GM18507 (cell line): ENCODE measurements around the gene SUGCT.
"Not testable (repeated sequence)": the region's sequence is repeated elsewhere in the genome, so short reads cannot be mapped to it uniquely, and the experiment has no call there.

ENCODE experiments used
- DNase-seq: peaks from one replicate; pipeline ENCODE4 v3.0.0; 2011; ENCODE audit warnings: low read depth; ENCODE audit not compliant: insufficient read length; ENCODE audit errors: extremely low spot score
- FAIRE-seq: peaks from 2 replicates; lab custom pipeline; 2011; peaks lifted over from hg19 to GRCh38; lab: Jason Lieb, UNC

Gene SUGCT

DNA sequence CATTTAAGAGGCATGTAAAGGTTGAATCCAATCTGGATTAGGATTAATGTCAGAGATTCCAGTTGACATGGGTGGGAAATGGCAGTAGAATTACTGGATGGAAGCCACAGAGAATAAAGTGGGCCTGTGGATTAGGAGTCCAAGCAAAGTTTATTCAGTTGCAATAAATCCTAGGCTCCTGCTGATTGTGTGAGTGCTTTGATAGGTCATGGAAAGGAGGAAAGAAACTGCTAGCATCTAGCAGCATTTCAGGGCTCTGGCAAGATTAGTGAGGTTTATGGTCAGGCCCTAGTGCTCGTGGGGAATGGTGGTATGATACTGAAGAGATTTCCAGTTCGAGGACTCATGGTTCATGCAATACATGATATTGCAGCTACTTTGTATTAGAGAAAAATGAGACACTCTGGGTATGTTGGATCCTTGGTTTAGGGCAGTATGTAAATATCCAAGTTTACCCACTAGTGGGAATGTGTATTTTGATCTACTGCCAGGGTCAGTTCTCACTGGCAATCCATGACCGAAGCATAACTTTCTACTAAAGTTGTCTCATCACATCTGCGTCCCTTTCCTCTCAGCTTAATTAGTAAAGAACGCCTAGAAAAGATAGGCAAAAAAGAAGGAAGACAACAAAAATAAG is 235.0 kb downstream of the SUGCT start:
- no peak for FAIRE-seq
- no peak for DNase-seq

DNA sequence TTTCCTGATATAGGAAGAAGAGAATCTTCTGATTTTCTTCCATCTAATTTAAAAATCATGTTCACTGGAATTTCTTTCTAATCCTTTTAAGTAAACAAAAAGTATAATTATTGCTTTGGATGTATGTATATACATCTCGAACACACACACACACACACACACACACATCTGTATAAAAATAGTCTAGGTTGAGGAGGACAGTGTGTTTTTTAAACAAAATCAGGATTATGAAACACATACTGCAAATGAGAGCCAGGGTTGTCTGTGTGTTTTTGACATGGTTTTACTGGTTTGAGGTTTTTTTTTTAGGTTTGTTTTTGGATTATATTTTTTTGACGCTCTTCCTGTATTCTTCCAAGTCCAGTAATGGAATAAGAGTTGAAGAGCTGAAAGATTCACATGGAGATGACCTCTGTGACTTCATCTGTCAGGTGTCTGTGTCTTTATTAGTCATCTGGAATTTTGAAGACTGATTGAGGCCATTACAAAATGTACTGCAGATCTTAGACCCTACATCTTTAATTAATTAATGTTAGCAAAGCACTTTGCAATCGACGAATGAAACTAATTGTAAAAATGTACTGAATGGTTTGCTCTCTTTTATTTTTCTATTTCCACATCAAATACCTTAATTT is 237.1 kb downstream of the SUGCT start:
- DNase-seq (no peak), FAIRE-seq (no peak)

DNA sequence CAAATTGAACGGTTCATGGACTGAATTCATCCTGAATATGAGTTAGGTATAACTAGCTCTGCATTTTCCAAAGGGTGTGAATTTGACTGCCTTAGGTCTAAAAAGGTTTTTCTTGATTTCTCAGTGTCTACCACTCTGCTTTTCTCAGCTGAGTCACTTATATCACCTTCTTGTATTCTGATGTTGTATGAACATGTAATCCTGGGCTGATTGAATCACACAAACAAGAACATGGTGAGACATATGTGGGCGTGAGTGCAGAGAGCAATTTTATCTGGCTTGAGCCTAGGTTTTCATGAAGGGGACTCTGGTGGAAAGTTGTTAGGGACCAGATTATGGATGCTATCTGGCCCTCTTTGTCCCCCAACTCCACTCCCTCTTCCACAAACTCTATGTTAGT is 239.8 kb downstream of the SUGCT start:
- DNase-seq (no peak), FAIRE-seq (no peak)

DNA sequence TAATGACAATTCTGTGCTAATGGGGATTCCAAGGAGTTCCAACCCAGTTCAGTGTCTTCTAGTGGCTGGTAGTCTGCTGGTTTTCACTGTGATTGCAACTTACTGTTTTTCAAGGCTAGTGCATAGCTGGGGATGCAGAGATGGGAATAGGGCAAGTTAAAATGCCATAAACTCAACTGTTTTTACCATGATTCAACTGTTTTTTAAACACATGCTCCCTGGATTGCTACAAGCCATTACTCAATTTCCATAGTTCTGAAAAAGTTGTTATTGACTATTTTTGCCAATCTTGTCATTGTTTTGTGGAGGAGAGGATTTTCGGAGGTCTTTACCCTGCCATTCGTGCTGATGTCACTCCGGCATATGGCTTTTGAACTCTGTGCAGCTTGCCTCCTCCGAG is 245.3 kb downstream of the SUGCT start:
- FAIRE-seq = no peak
- DNase-seq = no peak

DNA sequence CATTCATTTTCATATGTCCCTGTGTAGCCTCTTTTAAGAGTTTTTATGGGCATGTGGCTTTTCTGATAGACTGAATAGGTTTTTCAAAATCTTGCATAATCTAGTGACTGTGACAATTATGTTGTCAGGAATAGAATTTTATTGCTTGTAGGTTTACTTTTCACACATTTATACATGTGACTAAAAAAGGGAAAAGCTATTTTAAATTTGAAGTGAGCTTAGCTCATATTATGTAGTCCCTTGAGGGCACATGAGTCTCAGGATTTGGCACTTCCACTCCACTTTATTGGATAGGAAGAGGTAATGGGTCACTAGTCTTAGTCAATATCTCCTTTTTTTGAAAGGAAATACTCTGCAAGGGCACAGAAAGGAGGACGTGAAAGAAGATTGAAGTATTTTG is 247.3 kb downstream of the SUGCT start:
- FAIRE-seq (no peak), DNase-seq (no peak)

DNA sequence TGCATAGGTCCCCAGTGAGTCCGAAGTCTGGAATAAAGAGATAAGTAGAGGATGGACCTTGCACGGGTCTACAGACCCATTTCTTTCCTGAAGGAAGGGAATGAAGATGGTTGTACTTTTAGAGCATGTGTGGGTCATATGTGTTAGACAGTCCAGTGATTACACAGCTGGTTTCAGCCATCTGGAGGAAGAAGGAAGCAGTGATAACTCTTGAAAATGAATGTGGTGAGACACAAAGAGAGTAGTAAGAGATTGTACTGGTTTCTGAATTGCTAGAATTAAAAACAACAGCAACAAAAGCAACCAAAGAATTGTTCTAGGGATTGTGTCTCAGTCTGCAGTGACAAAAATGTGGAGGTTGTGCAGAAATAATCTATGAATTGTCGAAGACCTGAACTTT is 258.9 kb downstream of the SUGCT start:
- DNase-seq = no peak
- no peak for FAIRE-seq

DNA sequence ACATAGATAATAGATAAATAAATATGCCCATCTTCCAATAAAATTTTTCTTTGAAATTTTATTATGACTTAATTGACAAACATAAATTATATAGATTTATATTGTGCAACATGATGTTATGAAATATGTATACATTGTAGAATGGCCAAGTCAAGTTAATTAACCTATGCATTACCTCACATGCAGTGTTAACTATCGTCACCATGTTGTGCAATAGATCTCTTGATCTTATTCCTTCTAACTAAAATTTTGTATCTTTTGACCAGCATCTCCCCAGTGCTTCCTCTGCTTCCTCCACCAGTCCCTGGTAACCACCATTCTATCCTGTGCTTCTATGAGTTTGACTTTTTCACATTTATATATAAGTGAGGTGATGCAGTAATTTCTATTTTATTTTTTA is 259.6 kb downstream of the SUGCT start:
- FAIRE-seq (no peak), DNase-seq (no peak)

DNA sequence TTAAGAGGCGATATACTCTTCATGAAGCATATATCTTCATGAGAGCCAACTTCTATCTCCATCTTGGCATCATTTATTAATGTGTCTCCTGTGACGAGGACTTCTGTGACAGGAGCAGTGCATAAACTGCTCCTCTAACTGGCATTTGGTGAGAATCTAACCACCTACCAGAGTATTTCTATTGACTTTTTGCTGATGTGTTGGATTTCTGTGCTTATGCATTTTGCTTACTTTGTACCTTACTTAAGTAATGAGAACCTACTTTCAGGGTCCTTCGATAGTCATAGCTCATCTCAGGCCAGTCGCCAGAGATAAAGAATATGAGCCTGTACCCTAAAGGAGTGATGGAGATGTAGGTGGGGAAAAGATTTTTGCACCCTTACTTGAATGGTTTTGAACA is 265.7 kb downstream of the SUGCT start:
- FAIRE-seq (no peak), DNase-seq (no peak)

DNA sequence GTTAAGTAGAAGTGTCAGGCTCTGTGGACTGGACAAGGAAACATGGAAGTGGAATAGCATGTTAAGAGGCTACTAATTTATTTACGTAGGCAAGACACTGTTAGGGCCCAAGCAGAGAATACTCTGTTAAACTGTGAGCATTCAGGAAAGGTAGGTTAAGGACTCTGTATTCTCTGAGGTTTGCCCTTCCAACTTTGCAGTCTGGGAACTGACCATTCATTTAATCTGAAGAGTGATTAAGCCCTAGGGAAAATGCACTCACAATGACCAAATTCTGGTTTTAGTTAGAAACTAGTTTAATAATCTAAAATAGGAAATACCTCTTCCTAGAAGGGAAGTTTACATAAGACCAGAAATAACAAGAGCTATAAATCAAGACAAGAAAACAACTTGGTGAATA is 266.6 kb downstream of the SUGCT start:
- FAIRE-seq = no peak

DNA sequence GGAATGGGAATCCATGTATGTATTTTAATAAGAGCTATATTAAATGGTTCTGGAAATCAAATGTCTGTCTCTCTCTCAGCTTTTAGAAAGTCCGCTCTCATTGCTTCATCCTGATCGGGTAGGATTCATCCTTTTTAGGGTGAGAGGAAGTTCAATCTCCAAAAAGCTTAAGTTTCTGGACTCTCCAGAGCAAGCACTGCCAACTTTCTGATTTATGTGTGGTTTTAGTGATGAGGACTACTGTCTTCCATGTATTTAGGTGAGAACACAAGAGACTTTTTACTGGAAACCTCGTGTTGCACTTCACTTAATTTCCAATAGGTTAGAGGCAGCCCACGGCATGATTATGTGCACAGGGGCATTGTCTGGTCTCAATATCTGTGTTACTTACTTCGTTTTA is 267.9 kb downstream of the SUGCT start:
- no peak for FAIRE-seq
- no peak for DNase-seq

More for the DNA sequence above, 266.6 kb downstream of the SUGCT start:
- no peak for DNase-seq

DNA sequence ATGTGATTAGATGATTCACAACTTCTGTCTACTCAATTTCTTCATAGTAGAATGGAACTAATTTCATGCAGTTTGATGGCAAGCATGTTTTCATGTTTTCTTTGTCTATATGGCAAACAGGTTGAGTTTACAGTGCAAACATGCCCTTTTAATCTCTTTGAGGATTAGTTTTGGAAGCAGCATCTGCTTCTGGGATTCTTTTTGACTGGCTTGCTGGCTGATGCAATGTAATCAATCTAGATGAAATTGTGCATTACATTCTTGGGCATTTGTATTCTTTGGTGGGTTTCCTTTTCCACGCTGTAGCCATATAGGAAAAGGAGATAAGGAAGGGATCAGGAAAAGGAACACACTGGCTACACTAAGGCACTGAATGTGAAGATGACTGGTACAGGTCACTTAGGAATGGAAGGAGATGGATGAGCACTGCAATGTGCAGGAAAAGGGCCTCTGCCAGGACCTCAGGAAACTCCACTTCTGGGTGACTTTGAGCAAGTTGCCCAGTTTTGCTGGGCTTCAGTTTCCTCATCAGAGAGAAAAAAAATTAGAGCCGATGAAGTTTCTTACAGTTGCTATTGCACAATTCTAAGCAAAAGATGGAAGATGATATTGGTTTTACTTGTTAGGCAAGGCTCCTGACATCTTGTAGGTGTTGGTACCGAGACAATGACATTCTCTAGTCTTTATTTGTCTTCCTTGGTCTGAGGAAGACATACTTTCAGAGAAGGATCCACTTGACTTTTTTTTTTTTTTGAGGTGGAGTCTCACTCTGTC is 269.1 kb downstream of the SUGCT start:
- FAIRE-seq = no peak

DNA sequence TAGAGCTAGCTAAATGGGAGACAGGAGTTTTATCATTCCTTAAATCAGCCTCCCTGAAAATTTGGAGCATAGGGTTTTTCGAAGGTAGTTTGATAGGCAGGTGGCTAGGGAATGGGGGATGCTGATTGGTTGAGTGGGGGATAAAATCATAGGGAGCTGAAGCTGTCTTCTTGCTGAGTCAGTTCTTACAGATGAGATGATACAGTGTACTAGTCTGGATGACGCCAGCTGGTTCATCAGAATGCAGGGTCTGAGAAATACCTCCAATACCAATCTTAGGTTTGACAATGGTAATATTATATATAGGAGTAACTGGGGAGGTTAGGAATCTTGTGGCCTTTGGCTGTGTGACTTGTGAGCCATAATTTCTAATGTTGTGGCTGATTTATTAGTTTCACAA is 271.2 kb downstream of the SUGCT start:
- FAIRE-seq = no peak
- no peak for DNase-seq

More for the DNA sequence above, 269.1 kb downstream of the SUGCT start:
- DNase-seq = no peak

DNA sequence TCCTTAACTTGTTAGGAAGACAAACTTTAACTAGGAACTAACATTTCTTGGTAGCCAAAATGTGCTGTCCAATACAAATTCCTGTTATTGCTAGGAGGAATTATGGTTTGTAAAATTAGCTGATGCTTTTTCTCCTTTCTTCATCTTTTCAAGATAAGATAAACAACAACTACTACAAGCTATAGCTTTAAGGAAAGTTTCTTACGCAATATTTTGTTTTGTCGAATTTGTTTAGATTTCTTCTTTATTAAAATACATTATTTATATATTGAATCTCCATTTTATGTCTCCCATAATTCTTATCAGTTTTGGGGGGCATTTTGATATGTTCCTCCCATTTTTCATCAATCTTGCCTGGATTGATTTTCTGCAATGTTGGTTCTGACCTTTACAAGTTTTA is 277.5 kb downstream of the SUGCT start:
- FAIRE-seq (no peak), DNase-seq (no peak)

DNA sequence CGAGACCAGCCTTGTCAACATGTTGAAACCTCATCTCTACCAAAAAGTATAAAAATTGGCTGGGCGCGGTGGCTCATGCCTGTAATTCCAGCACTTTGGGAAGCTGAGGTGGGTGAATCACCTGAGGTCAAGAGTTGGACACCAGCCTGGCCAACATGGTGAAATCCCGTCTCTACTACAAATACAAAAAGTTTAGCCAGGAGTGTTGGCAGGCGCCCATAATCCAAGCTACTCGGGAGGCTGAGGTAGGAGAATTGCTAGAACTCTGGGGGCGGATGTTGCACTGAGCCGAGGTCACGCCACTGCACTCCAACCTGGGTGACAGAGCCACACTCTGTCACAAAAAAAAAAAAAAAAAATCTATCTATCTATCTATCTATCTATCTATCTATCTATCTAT is 279.9 kb downstream of the SUGCT start:
- FAIRE-seq, DNase-seq: not testable (repeated sequence)

DNA sequence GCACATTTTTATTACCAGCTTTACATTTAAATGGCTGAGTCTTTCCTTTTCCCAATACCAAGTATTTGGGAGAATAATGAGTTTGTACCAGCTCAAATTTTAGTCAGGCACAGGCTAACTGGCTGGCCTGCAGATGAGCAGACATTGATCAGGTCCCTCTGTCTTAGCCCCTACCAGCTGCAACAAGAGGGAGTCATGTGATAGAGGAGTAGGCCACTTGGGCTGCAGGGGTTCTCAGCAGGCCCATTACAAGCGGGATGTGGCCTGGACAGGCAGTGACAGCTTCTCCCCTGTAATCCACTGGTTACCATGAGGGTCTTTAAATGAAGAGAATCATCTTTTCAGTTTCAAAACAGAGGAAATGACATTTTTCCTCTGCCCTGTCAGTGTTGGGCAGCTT is 283.6 kb downstream of the SUGCT start:
- no peak for DNase-seq

DNA sequence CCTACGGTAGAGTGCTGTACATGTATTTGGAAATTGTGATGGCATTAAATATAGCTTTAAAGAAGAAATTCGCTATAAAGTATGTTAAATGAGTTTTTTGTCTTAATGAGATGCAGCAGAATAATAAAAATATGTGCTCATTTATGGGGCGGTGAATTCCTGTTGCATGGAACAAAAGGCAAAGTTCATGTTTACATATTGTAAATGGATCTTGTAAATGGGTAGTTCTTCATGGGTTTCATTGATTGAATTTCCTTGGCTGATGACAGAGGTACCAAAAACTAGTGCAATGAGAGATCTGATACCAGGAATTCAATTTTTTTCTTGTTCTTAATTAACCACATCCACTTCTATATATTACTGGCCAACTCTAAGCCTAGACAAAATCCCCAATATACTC is 284.2 kb downstream of the SUGCT start:
- no peak for FAIRE-seq
- no peak for DNase-seq

More for the DNA sequence above, 283.6 kb downstream of the SUGCT start:
- no peak for FAIRE-seq

DNA sequence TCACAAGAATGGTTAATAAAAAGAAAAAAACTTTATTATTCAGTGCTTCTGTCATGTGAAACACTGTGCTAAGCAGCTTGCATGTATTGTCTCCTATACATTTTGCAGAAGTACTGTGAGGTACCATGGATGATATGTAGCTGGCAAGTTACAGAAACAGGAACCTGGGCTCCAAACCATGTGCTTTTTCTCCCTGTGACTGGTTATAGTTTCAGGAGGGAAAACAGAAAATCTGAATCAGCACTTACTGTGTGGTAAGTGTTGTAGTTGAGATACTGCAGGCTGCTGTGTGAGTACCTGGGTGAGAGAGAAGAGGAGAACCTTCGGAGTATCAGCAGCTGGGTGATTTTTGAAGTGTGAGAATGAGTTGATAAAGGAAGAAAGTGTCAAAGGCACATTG is 285.0 kb downstream of the SUGCT start:
- DNase-seq (no peak), FAIRE-seq (no peak)

DNA sequence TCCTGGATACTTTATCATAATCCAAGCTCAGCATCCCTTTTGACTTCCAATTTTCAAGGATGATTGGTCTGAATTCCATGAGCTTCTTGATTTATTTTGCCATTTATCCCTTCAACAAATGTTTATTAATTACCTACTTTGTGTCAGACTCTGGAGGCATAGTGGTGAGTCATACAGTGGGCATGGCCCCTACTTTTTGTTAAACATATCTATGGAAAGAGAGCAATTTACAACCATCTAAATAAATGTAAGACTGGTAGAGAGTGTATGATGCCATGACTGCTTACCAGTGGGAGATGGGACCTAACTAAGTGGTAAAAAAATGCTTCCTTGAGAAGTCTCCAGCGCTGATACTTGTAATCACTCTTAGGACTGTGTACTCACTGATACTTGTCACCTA is 286.6 kb downstream of the SUGCT start:
- no peak for FAIRE-seq

DNA sequence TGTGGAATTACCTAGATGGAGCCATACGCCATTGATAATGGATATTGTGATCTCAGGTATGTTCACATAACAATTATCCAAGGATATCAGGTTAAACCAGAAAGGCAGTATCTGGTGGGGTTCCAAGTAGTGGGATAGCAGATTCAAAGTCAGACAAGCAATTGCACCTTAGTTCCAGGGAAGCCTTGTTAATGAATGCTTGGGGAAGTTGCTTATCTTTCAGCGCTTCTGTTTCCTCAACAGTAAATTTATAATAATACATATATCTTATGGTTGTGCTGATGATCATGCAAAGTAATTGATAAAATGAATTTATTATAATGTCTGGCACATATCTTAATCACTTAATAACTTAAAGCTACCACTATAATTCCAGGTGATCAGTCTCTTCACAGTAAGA is 290.9 kb downstream of the SUGCT start:
- FAIRE-seq (no peak), DNase-seq (no peak)

More for the DNA sequence above, 286.6 kb downstream of the SUGCT start:
- DNase-seq = no peak

DNA sequence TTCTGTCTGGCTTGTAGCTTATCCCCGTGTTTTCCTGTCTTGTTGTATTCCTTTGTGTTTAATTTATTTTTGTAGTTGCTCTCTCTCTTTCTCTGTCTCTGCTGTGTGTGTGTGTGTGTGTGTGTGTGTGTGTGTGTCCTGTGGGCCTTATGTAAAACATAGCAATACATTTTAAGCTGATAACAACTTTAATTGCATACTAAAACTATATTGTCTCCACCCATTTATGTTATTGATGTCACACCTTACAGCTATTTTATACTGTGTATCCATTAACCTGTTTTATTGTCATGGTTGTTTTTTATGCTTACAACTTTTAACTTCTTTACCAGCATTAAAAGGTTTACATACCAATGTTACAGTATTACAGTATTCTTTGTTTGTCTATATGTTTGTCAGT is 293.6 kb downstream of the SUGCT start:
- no peak for FAIRE-seq

DNA sequence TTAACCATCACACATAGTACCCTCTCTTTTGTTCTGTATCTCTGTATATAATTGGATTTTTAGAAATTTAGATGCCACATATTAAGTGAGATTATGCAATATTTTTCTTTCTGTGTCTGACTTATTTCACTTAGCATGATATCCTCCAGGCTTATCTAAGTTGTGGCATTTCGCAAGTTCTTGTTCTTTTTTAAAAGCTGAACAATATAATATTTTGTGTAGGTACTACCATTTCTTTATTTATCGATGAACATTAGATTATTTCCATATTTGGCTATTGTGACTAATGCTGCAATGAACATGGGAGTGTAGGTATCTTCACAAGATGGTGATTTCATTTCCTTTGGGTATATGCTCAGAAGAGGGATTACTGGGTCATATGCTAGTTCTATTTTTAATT is 295.0 kb downstream of the SUGCT start:
- DNase-seq (no peak), FAIRE-seq (no peak)

More for the DNA sequence above, 293.6 kb downstream of the SUGCT start:
- no peak for DNase-seq
